ENCODE data around the gene TCF12.

The TCF12 gene

GRCh38 chr15:57045741-57046382 is 127.4 kb downstream of the TCF12 start:
- Histone ChIP-seq H3K4me3 (no peak overlapping the region), H3K27ac (no peak overlapping the region)
- intact Hi-C loops (cut with DNase I; ENCODE audit: low total_unique reads): no loop called here

GRCh38 chr15:57048930-57049549 is 130.6 kb downstream of the TCF12 start:
- Histone ChIP-seq H3K4me3 (no peak overlapping the region), H3K4me1 (peaks cover 0 to 11% (median 4%) of the 10 kb centered on the region in 4 donors), H3K9me3 (no peaks in the 10 kb centered on the region), H3K27me3 (no peaks in the 10 kb centered on the region), H3K27ac (no peak overlapping the region), H3K36me3 (no peaks in the 10 kb centered on the region)
- no peak for DNase-seq
- intact Hi-C loops (cut with DNase I; ENCODE audit: low total_unique reads): no loop called here
- TF ChIP-seq CTCF (IDR thresholded peaks at IDR 0.05): no peak

More at GRCh38 chr15:57045741-57046382, 127.4 kb downstream of the TCF12 start:
- Histone ChIP-seq H3K36me3 (no peaks in the 10 kb centered on the region), H3K4me1 (peaks cover 0 to 6% (median 0%) of the 10 kb centered on the region in 4 donors), H3K9me3 (no peaks in the 10 kb centered on the region), H3K27me3 (no peaks in the 10 kb centered on the region)
- DNase-seq: no peak
- TF ChIP-seq CTCF (IDR thresholded peaks at IDR 0.05): no peak

DNA sequence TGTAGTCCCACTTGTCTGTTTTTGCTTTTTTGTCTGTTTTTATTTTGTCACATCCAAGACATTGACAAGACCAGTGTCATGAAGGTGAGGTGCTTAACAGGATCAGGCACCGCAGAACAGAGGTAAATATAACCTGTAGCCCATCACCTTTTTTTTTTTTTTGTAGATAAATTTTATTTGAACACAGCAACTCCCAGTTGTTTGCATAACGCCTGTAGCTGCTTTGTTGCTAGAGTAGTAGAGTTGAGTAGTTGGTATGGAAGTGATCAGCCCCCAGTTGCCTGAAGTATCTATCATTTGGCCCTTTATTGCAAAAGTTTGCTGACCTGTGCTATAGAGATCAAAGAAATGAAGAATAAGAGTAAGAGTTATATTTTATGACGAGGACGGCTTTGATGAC is 135.0 kb downstream of the TCF12 start:
- no peak for TF ChIP-seq CTCF (IDR thresholded peaks at IDR 0.05)
- peaks cover 0 to 33% (median 13%) of the 10 kb centered on the region in 4 donors for H3K4me1 ChIP-seq

GRCh38 chr15:57054204-57054750 is 135.8 kb downstream of the TCF12 start:
- Histone ChIP-seq H3K9me3 (no peaks in the 10 kb centered on the region), H3K27ac (no peak overlapping the region), H3K4me1 (peaks cover 0 to 38% (median 13%) of the 10 kb centered on the region in 4 donors), H3K36me3 (no peaks in the 10 kb centered on the region), H3K4me3 (no peak overlapping the region), H3K27me3 (no peaks in the 10 kb centered on the region)
- DNase-seq: no peak
- no peak for TF ChIP-seq CTCF (IDR thresholded peaks at IDR 0.05)
- intact Hi-C loops (cut with DNase I; ENCODE audit: low total_unique reads): no loop called here

More for the DNA sequence above, 135.0 kb downstream of the TCF12 start:
- no peaks in the 10 kb centered on the region for H3K36me3 ChIP-seq
- H3K4me3 ChIP-seq: no peak overlapping the region
- H3K27ac ChIP-seq: no peak overlapping the region
- H3K9me3 ChIP-seq: no peaks in the 10 kb centered on the region
- DNase-seq: no peak
- intact Hi-C loops (cut with DNase I; ENCODE audit: low total_unique reads): no loop called here
- H3K27me3 ChIP-seq: no peaks in the 10 kb centered on the region

DNA sequence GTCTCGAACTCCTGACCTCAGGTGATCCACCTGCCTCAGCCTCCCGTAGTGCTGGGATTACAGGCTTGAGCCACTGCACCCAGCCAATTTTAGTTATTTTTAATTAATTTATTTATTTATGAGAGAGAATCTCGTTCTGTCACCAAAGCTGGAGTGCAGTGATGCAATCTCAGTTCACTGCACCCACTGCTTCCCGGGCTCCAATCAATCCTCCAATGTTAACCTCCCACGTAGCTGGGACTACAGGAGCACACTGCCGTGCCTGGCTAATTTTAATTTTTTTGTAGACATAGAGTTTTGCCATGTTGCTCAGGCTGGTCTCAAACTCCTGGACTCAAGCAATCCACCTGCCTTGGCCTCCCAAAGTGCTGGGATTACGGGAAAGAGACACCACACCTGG is 137.9 kb downstream of the TCF12 start:
- intact Hi-C loops (cut with DNase I; ENCODE audit: low total_unique reads): no loop called here
- Histone ChIP-seq H3K4me1 (peaks cover 0 to 40% (median 13%) of the 10 kb centered on the region in 4 donors), H3K27ac (no peak overlapping the region), H3K36me3 (no peaks in the 10 kb centered on the region), H3K27me3 (no peaks in the 10 kb centered on the region), H3K4me3 (no peak overlapping the region), H3K9me3 (no peaks in the 10 kb centered on the region)
- TF ChIP-seq CTCF (IDR thresholded peaks at IDR 0.05): no peak
- DNase-seq: no peak
